Left colon (tissue), 2 donors: ENCODE data around the gene LIMS4. TPM values are rescaled to one million over a fixed set of nuclear protein-coding genes. Genes with fewer than 3 reads are reported as not detected.
"Not testable (repeated sequence)": the region's sequence is repeated elsewhere in the genome, so short reads cannot be mapped to it uniquely, and the experiment has no call there.

Experiments used
- ATAC-seq: fragments of 200-7000 bp; cut with Tn5 transposase; one replicate; pipeline ENCODE4 v1.9.1; 2020; ENCODE audit warnings: mild to moderate bottlenecking, moderate library complexity
- DNase-seq, 2 donors: peaks; one replicate each; pipeline ENCODE4 v3.0.0-alpha.2; 2020
- intact Hi-C, 2 donors: fragments of 100-400 bp; cut with DNase I in 1 of 2; cut with micrococcal nuclease in 1 of 2; formaldehyde crosslinking; loops; one replicate each; pipeline versions ENCODE4 v1.11.2 to v1.14.0; 2022; cut with DNase I, micrococcal nuclease
- total RNA-seq, 2 donors: library from RNA; stranded (reverse); fragmentation: NEBNext Ultra II Directional; extraction: Animal tissue kit (Norgen Biotek cat#: 25700); gene quantifications; one replicate each; pipeline ENCODE4 v1.2.1, GENCODE V29; 2021
- donor health status: DM: no; HTN: no; CAD: no.
- donor health status: DM: yes; HTN: yes; CAD: no.

LIMS4 gene
- total RNA-seq, 2 donors from 2014 or later, result 1.1 to 1.2 TPM

DNA sequence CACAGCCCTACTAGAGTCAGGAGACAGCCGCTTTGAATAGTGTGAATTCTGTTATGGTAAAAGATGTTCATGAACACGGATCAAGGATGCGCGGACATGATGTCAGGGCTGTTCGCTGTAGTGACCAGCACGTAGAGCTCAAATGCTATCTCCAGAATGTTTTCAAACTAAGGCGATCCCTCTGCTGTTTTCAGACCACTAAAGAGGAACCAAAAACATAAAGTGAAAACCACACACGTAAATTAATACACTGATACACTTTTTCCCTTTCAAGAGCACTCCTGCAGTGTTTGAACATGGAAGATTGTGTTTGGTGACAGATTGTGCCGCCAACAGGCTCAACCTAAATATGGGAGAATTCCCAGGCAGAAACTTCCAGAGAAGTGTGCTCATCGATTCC, 73.2 kb downstream of the LIMS4 start:
- DNase-seq, intact Hi-C loops, ATAC-seq: not testable (repeated sequence)

DNA sequence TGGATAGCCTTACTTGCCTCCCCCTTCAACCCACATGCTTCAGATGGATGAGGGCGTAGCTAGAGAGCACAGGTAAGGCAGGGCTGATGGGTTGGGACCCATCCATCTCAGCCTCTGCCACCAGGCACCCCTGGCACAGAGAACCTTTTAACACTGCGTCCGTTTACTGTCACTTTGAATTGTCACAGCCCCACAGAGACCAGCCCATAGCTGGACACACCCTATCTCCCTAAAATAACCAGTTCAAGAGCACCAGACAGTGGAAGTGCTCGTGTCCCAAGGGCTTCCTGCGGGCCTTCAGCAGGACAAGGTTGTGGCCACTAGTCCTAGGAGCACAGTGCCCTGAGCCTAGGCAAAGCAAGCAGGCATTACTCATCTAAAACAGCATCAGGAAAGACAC, 76.6 kb downstream of the LIMS4 start:
- intact Hi-C loops, DNase-seq, ATAC-seq: not testable (repeated sequence)

Other genes starting within 250 kb of the LIMS4 start
- 10 to 100 TPM; 24.9 to 44.8 TPM for gene RGPD6, start 104.4 kb upstream of the LIMS4 start, total RNA-seq
- gene BUB1, start 205.2 kb upstream of the LIMS4 start, total RNA-seq, result 1 to 10 TPM; 3.8 to 9.2 TPM